ENCODE measurements around the gene CACNA1D.

The CACNA1D gene

DNA sequence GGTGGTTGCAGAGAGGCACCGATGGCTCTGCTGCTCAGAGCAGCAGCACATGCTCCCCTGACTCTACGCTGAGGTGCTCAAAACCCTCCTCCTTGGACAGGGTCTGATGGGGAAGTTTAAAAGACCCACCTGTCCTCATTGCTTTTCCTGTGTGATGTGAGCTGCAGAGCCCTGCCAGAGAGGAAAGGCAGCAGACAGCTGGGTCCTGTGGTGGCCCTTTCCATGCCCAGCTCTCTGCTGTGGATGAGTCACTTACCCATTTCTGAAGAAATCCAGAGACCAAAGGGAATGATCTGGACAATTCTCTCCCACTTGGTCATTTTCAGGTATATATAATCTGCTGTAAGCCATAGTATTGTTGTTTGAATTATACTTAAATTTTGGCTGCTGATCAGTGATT, 230.2 kb downstream of the CACNA1D start:
- DNase-seq = no peak

DNA sequence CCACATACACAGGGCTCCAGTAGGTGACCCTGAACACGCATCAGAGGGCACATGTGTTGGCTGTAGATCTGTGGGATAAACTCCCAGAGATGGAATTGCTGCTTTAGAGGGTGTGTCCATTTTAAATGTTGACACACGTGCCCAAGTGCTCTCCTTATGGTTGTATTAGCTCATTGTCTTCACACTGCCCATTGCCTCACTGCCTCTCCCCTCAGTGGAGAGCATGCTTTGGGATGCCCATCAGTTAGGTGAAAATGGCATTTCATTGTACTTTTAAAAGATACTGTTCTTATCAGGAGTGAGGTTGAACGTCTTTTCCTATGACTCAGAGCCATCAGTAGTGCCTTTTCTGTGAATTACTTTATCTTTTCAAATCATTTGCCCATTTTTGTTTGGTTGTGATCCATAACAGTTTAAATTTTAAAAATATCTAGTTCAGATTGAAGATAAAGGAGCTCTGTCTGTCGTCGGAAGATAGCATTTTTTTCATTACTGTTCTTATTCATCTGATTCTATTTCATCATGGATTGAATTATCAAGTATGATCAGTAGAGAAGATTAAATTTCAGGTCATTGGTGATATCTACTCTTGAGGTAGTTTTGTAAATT, 231.1 kb downstream of the CACNA1D start:
- no peak for DNase-seq

DNA sequence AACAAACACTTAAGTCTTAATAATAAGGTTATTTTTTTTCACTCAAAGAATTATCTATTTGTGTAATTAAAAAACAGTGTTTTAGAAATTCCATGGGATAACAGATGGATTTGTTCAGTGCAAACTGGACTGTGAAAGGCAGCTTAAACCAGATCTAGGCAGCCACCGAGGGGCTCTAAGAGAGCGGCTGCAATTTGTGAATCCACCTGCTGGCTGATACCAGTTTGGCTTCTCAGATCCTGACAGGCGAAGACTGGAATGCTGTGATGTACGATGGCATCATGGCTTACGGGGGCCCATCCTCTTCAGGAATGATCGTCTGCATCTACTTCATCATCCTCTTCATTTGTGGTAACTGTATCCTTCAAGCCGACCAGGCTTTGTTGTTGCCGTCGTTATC, 232.2 kb downstream of the CACNA1D start:
- DNase-seq = no peak

DNA sequence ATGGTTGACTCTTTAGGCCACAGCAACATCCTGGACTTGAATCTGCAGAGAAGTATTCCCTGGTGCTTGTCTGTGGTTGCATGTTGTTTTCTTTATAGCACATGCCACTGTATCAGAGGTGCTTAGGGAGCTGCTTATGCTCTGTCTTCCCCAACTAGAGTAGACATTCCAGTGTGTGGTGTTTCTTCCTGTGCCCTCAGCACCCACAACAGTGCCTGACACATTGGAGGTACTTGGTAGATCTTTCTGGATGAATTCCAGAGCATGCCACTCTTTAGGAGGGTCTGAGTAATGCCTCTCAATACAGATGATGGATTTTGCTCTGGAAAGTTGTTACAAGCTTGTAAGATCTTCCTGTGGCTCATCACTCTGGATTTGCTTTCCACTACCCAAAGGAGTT, 234.2 kb downstream of the CACNA1D start:
- DNase-seq = no peak

DNA sequence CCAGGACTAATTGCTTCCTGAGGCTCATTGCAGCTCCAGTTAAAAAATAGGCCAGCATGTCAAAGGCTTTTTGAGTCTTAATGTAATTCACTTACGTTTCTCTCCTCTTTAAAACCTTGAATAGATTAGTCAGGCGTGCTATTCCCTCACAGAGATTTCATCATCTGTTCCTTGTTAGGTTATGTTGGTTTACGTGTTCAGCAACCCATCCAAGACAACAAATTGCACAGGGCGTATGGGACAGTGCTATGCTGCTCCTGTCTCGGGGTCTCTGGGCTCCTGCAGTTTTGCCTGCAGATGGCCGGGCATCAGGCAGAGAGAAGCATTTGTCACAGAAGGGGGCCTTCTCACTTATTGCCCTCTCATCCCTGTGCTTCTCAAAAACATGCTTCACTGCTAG, 234.7 kb downstream of the CACNA1D start:
- no peak for DNase-seq

DNA sequence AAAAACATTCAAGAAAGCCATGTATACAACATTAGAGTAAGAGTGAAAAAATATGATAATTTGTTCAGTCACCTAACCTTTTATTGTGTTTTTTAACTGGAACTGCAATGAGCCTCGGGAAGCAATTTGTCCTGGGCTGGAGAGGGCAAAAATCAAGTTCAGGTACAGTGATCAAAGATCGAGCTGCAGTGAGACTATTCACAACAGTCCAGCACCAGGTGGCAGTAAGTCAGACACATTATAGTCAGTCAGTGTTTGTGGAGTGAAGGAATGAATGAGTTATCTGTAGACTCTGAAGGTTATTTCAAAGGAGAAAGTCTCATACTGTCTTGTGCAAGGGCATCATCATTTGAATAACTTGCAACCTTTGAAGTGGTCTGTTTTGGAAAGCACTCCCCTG, 235.2 kb downstream of the CACNA1D start:
- no peak for DNase-seq

DNA sequence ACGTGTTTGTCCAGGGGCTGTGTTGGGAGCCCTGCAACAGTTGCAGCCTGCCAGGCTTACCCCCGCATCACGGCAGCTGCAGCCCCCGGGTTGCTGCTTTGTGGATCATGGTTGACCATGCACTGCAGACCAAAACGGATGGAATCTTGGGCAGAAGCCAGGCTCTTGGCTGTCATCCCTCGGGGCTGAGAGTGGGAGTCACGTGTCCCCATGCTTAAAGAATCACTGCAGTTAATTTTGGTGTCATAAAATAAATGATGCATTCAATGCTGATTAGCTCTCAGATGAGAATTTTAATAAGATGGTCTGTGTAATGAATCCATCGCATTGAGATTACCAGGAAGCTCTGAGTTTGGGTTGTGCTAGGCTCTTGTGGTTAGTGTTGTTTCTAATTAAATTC, 236.2 kb downstream of the CACNA1D start:
- DNase-seq = no peak

DNA sequence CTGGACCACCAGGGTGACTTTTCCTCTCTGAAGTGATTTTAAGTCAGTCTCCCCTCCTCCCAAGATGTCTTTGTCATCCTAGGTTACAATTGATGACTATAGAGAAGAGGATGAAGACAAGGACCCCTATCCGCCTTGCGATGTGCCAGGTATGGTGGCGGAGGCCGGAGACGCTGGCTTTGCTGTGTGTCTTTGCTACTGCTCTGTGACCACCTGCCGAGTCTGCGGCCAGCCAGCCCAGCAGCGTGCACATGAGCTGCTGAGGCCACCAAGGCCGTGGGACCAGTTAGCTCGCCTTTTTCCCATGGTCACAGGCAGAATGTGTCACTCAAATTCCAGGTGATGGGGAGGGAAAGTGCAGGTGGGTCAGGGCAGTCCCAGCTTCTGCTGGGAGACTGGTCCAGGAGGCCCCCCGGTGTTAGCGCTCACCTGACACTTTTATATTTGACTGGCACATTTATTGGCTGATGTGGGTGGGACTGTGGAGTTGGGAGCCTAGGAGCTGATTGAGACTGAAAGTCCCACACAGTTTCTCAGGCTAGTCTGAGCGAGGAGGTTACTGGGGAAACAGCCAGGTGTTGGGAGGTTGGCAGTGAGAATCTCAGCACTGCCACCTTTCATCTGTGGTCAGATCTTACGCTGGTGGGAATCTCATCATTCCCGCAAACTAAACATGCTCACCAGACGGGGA, 237.7 kb downstream of the CACNA1D start:
- no peak for DNase-seq

DNA sequence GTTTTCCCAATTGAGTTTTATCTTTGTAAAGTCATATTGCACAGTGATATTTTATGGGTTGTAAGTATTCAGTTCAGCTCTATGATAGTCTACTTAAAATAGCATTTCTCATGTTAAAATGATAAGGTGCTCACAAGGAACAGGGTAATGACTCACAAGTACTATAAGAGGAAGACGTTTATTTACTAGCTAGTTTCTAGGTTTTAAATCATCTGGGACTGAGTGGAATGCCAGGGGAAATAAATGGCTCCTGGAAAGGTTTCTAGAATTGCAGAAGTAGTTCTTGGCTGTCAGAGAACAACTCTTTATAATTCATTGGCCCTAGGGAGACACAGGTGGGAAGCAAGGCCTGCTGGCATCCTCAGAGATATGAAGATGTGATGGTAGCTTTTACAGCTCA, 239.0 kb downstream of the CACNA1D start:
- no peak for DNase-seq

DNA sequence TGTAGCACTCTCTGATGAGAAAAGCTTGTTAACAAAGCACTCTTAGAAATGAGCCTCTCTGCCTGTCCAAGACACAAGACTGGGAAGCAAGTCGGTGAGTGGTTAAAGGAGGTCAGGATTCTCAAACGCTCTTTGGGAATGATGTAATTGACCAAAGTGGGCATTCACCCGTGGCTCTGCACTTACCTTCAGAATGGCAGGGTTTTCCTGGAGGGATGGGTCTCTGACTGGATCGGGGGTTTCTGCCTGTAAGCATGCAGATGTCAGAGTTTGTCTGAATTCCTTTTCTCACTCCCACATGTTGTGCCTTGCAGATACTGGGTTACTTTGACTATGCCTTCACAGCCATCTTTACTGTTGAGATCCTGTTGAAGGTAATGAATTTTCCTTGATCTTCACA, 245.6 kb downstream of the CACNA1D start:
- no peak for DNase-seq

DNA sequence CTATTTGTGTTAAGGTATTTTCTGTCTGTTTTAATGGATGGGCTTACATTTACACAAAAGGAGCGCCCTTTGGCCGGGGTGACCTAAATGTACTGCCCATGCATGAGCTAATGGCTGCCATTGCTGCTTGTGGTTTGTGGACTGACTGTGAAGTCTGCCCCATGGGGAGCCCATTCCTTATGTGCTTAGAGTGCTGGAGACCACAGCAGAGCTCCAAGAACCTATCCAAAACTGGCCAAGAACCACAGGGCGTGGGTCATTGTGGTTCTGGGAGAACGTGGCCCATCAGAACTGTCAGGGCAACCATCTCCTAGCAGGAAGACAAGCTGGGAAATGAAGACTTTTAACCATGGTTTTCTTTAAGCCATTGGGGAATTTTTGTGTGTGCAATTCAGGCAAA, 246.5 kb downstream of the CACNA1D start:
- no peak for DNase-seq

DNA sequence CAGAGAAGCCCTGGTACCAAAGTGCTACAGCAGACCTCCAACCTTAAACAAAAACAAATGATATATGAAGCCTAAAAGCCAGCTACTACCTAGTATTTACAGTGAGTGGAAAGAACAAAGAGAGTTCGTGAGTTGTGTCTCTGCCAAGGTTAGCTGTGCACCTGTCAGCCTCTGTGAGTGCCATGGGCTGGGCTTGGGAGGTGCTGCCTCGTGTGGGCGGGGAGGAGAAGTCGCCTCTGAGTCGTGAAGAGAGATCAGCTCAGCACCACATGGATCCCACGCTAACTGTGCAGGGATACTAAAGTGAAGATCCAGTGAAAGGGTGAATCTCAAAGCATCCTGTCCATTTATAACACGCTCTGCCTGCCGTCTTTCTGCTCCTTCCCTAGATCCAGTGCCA, 249.9 kb downstream of the CACNA1D start:
- DNase-seq = no peak

DNA sequence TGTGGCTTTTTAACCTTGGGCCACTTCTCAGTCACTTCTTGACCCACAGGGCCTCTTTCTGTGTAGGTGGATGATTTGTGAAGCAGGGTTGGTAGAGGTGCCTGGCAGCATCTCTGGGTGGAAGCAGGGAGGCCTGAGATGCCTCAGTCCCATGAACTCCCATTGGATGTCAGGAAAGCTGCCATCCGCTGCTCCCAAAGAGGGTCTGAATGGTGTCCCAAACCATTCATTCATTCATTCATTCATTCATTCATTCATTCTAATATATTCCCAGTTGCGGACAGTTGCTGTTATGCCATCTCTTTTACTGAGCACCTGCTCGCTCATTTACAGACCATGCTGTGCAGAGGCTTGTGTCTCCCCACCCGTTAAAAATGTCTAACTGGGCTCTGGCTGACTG, 253.1 kb downstream of the CACNA1D start:
- DNase-seq = no peak

DNA sequence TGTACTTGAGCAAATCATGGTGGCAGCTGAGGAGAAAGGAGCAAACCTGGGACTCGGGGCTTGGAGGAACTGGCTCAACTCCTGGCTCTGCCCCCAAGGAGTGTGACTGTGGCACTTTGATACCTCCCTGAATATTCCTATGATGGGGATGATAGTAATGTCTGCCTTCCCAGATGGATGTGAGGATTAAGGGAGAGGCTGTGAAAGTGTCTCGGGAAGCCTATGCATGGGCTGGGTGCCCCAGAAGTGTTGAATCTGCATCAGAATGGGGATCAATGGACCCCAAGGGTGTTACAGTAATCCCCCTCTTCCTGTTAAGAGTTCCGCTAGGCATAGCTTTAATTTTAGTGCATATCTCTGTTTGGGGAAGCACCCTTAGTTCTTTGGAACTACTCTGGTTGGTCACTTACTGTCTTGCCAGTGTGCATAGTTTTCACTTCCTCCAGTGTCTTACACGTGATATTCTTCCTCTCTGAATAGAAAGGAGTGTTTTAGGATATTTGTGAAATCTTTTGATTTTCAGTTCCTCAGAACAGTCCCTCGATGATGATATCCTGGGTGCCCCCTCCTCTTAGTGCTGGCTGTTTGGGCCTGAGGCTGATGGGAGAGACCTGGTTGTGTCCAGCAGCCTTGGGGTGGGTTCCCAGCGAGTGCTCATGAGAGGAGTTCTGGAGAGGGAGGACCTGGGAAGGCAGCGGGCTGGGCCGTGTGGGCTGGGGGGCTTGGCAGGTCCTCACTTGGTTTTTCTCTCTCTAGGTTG, 254.3 kb downstream of the CACNA1D start:
- DNase-seq = no peak

DNA sequence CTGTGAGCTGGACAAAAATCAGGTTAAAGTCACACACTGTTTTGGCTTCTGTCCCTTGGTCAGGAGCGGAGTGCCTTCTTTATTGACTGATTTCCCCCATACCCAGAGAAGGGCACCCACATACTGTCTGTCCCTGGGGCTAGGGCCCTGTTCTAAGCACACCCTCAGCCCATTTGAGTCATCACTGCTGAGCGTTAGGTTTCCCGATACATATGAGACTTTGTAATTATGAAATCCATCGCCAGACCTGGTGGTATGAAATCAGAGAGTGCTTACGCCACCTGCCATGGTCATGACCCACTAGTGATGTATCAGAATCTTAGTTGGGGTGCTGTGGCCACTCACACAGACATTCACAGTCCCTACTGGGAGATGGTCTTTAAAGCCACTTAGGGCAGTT, 255.0 kb downstream of the CACNA1D start:
- DNase-seq = no peak

DNA sequence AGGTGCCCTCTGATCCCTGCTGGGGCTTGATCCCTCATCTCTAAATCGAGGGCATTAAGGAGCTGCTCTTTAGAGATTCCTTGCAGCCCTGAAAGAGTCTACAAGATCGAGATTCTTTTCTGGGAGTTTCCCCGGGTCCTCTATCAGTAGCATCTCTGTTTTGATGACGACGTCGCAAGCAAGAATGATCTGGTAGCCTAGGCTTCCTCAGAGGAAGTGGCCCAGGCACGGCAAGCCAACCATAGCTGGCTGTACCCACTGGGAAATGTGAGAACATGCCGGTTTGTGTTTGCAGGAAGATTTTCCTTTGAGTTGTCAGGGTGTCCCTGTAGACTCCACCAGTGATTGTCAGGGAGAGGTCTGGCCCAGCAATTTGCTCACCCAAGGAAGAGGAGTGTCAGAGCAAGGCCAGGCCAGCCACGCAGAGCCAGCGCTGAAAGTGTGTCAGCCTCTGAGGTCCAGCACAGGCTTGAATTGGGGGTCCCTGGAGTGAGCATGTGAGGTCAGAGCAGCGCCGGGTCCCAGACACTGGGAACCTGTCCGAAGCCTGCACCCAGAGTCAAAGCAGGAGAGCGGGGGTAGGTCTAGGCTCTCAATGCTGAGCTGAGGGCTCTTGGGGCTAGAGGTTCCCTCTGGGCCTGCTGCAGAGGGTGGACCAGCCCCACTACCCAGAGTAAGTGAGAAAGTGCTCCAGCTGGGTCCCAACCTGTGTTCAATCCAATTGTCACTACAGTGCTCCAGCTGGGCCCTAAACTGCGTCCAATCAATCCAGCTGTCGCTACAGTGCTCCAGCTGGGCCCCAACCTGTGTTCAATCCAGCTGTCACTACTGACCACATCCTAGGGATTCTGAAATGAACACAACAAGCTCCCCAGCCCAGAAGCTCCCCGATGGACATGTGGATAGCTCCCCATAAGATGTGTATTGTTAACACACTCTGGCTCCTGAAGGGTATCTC, 256.1 kb downstream of the CACNA1D start:
- no peak for DNase-seq

DNA sequence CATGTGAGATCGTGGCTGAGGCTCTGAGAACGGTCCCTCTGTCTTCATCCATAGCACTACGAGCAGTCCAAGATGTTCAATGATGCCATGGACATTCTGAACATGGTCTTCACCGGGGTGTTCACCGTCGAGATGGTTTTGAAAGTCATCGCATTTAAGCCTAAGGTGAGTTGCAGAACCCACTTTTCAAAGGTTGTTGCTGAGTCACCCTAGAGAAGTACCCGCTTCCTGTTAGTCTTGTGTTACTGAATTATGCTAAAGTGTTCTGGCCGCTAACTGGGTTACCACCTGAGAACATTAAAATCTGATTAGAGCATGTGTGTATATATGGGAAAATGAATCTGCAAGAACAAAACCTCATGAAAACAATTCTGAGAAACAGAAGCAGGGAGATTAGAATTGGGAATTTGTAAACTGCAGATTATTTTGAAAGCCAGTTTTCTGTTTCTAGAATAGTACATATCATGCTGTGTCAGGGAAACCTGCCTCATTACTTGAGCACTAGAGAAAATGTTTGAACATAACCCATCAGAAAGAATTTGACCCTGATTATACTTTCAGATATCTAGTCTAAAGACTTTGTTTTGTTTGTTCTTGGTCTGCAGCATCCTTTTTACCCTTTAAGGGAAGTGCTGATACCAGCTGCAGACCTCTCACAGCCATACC, 259.2 kb downstream of the CACNA1D start:
- no peak for DNase-seq

DNA sequence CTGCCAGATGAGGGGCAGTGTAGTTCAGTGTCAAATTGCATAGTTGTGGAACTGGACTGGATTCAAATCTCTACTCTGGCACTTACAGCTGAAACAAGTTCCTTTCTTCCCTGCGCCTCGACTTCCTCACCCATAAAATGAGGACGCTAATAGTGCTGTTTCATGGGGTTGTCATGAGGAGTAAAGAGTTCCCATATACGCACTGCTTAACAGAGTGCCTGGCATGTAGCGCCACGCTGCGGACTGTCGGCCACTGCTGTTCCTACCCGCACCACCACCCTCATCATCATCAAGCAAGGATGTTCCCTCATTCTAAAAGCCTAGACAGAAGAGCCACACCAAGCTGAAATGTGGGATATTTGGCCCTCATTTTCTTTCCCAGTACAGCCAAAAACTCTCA, 259.9 kb downstream of the CACNA1D start:
- no peak for DNase-seq

DNA sequence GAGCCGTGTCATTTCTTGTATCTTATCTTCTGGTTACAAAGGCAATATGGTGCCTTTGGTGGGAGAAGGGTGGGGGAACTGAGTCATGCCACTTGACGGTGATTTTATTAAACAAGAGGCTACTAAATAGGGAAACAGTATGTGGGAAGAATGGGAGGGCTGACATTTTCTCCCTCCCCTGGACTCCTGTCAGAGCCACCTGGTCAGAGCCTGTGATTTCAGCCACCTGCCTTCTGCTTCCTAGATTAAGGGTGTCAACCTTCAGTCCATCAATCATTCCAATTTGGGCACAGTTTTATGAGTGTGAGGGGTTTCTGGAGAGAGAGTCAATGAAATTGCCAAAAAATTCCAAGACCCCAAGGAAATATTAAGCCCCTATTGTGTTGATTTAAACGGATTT, 264.4 kb downstream of the CACNA1D start:
- DNase-seq = no peak

DNA sequence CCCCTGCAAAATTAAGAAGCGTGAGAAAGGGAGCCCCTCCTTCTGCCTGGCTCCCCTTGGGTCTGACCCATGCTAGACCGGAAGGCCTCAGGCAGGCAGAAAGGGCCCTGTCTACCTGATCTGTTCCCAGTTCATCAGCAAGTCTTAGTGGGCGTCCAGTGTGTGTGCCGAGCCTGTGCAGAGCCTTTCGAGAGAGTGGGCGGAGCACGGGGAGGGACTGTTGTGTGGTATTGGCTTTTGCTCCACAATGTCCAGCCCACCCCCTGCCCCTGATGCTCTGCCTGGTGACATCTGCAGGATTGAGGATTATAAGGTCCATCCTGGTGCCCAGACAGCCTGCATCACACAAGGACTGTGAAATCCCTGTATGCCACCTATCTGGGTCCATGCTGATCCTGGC, 268.9 kb downstream of the CACNA1D start:
- DNase-seq = no peak

DNA sequence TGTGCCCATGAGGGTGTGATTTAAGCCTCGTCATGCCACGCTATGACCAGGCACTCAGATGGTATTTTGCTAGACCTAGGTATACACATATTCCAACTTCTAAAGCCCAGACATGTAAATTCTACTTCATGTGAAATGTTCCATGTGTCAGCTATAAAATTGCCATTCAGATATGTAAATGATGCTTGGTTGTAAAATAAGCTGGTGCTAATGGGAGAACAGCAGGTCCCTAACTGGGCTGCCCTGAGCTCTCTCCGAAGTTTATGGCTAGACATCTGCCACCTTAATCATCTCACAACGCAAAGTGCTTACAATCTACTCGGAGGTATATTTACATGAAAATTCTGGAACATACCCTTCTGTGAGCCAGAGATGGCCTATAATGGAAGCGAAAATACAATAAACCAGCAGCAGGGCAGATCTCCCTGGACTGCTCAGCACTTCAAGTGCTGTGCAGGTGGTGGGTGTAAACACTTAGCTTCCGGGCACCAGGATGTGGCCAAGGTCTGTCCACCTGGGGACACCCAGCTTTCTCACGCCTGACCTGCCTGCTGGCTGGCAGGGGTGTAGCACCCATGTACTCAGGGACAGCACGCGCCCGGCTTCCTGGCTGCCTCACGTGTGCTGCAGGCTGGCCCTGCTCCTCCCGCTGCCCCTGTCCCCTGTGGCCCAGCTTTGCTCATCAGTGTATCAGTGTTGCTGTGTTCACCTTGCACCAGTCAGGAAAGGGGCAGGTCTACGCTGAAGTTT, 269.8 kb downstream of the CACNA1D start:
- no peak for DNase-seq

DNA sequence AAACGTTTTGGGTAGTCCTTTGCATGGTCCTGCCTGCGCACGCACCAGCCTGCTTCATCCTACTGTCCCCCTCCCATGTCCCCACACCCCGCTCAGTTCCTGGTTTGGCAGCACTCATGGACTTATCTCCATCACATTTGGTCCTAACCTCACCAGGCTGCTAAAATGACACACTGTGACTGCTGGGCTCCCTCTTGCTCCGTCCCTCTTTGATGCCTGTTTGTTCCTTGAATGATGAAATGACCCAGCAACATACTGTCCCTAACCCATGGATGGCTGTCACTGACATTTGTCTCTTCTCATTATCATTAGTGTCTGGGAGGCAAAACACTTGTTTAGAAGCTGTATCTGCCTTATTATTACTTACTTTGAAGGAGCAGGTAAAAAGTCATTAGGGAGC, 271.3 kb downstream of the CACNA1D start:
- no peak for DNase-seq

Data from SW 1271 (cell line).